Panc1 (cell line): ENCODE results near the gene PREP.

Experiments used
- TCF7L2 ChIP-seq: IDR thresholded peaks from 2 replicates; pipeline ENCODE4 v1.6.1; 2011; ENCODE audit warnings: mild to moderate bottlenecking, low read depth, low read length, inconsistent platforms
- TF ChIP-seq, protein P1 (sequence below): fragments of 450-650 bp; IDR thresholded peaks from 2 replicates; pipeline ENCODE4 v1.5.1; 2017; ENCODE audit warnings: mild to moderate bottlenecking
- TF ChIP-seq, protein P2 (sequence below), 2 experiments: IDR thresholded peaks; 2 replicates each; pipeline ENCODE4 v1.6.1; 2011 to 2012; ENCODE audit warnings: low read depth in 2 of 2, control low read depth in 1 of 2, low read length in 1 of 2, mild to moderate bottlenecking in 1 of 2, moderate library complexity in 1 of 2; ENCODE audit not compliant: insufficient read depth in 1 of 2

DNA sequence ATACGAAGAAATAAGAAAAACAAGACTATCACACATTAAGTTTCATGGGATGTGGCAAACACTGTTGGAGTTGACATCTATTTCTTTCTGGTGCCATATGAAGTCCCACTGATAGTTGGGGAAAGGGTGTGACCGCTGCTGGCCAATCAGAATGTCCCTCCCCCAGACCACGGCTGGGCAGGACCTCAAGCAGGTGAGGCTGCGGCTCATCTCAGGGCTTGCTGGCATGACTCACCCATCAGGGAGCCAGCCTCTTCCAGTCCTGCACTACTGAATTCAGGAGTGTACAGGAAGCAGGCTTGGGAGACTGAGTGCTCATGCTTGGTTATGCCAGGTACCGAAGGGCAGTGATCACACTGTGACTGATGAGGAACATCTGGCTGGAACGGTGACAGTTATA is 18.9 kb downstream of the PREP start:
- no peak for TF ChIP-seq TCF7L2
- TF ChIP-seq, protein P1, sequence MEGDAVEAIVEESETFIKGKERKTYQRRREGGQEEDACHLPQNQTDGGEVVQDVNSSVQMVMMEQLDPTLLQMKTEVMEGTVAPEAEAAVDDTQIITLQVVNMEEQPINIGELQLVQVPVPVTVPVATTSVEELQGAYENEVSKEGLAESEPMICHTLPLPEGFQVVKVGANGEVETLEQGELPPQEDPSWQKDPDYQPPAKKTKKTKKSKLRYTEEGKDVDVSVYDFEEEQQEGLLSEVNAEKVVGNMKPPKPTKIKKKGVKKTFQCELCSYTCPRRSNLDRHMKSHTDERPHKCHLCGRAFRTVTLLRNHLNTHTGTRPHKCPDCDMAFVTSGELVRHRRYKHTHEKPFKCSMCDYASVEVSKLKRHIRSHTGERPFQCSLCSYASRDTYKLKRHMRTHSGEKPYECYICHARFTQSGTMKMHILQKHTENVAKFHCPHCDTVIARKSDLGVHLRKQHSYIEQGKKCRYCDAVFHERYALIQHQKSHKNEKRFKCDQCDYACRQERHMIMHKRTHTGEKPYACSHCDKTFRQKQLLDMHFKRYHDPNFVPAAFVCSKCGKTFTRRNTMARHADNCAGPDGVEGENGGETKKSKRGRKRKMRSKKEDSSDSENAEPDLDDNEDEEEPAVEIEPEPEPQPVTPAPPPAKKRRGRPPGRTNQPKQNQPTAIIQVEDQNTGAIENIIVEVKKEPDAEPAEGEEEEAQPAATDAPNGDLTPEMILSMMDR, result no peak
- TF ChIP-seq, protein P2, sequence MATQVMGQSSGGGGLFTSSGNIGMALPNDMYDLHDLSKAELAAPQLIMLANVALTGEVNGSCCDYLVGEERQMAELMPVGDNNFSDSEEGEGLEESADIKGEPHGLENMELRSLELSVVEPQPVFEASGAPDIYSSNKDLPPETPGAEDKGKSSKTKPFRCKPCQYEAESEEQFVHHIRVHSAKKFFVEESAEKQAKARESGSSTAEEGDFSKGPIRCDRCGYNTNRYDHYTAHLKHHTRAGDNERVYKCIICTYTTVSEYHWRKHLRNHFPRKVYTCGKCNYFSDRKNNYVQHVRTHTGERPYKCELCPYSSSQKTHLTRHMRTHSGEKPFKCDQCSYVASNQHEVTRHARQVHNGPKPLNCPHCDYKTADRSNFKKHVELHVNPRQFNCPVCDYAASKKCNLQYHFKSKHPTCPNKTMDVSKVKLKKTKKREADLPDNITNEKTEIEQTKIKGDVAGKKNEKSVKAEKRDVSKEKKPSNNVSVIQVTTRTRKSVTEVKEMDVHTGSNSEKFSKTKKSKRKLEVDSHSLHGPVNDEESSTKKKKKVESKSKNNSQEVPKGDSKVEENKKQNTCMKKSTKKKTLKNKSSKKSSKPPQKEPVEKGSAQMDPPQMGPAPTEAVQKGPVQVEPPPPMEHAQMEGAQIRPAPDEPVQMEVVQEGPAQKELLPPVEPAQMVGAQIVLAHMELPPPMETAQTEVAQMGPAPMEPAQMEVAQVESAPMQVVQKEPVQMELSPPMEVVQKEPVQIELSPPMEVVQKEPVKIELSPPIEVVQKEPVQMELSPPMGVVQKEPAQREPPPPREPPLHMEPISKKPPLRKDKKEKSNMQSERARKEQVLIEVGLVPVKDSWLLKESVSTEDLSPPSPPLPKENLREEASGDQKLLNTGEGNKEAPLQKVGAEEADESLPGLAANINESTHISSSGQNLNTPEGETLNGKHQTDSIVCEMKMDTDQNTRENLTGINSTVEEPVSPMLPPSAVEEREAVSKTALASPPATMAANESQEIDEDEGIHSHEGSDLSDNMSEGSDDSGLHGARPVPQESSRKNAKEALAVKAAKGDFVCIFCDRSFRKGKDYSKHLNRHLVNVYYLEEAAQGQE (IDR thresholded peaks at IDR 0.05; ENCODE audit: insufficient read depth in 1 of 2, low read depth in 2 of 2, low read length in 1 of 2), result no peak
